Endodermal cell (in vitro differentiated cells): ENCODE measurements around the gene ITGA6. TPM values are rescaled to one million over a fixed set of nuclear protein-coding genes. Genes with fewer than 3 reads are reported as not detected.
A peak's percentile ranks its signal among the peaks of the same experiment; 100 is the strongest.

Experiments used
- DNase-seq: peaks from one replicate; pipeline ENCODE4 v3.0.0-alpha.2; 2017
- H3K27ac ChIP-seq: 2 replicates; pipeline ENCODE4 v1.5.1; 2013; ENCODE audit warnings: mild to moderate bottlenecking, low read depth, low read length, moderate library complexity
- H3K27me3 ChIP-seq: 2 replicates; pipeline ENCODE4 v1.6.1; 2013; ENCODE audit warnings: mild to moderate bottlenecking, low read length, moderate library complexity; ENCODE audit not compliant: insufficient read depth, control insufficient read depth, poor library complexity, severe bottlenecking
- H3K36me3 ChIP-seq: 2 replicates; pipeline ENCODE4 v1.7.0; 2013; ENCODE audit warnings: mild to moderate bottlenecking, low read length, moderate library complexity; ENCODE audit not compliant: control insufficient read depth, insufficient read depth
- H3K4me1 ChIP-seq: one replicate; pipeline ENCODE4 v1.7.0; 2013; ENCODE audit warnings: low read length; ENCODE audit not compliant: control insufficient read depth, insufficient read depth
- H3K4me3 ChIP-seq: 2 replicates; pipeline ENCODE4 v1.5.1; 2013; ENCODE audit warnings: mild to moderate bottlenecking, low read length, moderate library complexity
- H3K9ac ChIP-seq: 2 replicates; pipeline ENCODE4 v1.6.1; 2013; ENCODE audit warnings: mild to moderate bottlenecking, low read length, moderate library complexity; ENCODE audit not compliant: poor library complexity, severe bottlenecking; ENCODE audit errors: extremely low read depth
- H3K9me3 ChIP-seq: 2 replicates; pipeline ENCODE4 v1.6.1; 2013; ENCODE audit warnings: mild to moderate bottlenecking, low read length, moderate library complexity; ENCODE audit not compliant: control insufficient read depth
- H3K27ac Mint-ChIP-seq: 2 replicates; pipeline ENCODE4 v1.8.0; 2020; ENCODE audit warnings: mixed read lengths
- H3K27me3 Mint-ChIP-seq: 2 replicates; pipeline ENCODE4 v1.8.0; 2021; ENCODE audit warnings: mild to moderate bottlenecking, mixed read lengths; ENCODE audit not compliant: insufficient read depth
- H3K36me3 Mint-ChIP-seq: 2 replicates; pipeline ENCODE4 v1.8.0; 2020; ENCODE audit warnings: low read depth, mixed read lengths
- H3K4me1 Mint-ChIP-seq: 2 replicates; pipeline ENCODE4 v1.8.0; 2020; ENCODE audit warnings: mixed read lengths
- H3K4me3 Mint-ChIP-seq: 2 replicates; pipeline ENCODE4 v1.8.0; 2020; ENCODE audit warnings: mild to moderate bottlenecking, moderate library complexity, mixed read lengths
- H3K9me3 Mint-ChIP-seq: 2 replicates; pipeline ENCODE4 v1.8.0; 2020; ENCODE audit warnings: mild to moderate bottlenecking, mixed read lengths
- CTCF ChIP-seq: fragments of 200-600 bp; sonication (generic); conservative IDR thresholded peaks from 2 replicates; pipeline ENCODE4 v1.5.0; 2021; ENCODE audit warnings: antibody characterized with exemption, mild to moderate bottlenecking
- WGBS, 2 experiments: methylation state at CpG; one replicate each; pipeline versions ENCODE4 v1.1.5 to v1.1.7; 2013; ENCODE audit warnings: missing lambda C conversion rate in 2 of 2, mixed read lengths in 1 of 2; ENCODE audit not compliant: insufficient coverage in 1 of 2, insufficient read length in 1 of 2; 5-methylcytosine and 5-hydroxymethylcytosine counted together
- total RNA-seq, 2 donors: library from RNA; stranded (reverse); fragmentation: NEBNext Ultra II Directional in 1 of 2; extraction: Animal tissue kit (Norgen Biotek cat#: 25700) in 1 of 2; gene quantifications; 2 replicates in 1 of 2; 3 replicates in 1 of 2; pipeline ENCODE4 v1.2.1, GENCODE V29; 2021

Gene ITGA6
- total RNA-seq, 2 donors from 2014 or later: 35.8 to 45.7 TPM

GRCh38 chr2:172555272-172555521 lies 127.8 kb downstream of the ITGA6 start:
- no peaks in the 10 kb centered on the region for H3K27me3 ChIP-seq

More at GRCh38 chr2:172555272-172555521, 127.8 kb downstream of the ITGA6 start:
- H3K9me3 Mint-ChIP-seq: peaks cover 37% of the 10 kb centered on the region
- no peaks in the 10 kb centered on the region for H3K27me3 Mint-ChIP-seq
- DNase-seq: no peak
- Histone ChIP-seq H3K27ac (peak overlapping the region; percentile 74), H3K4me1 (no peaks in the 10 kb centered on the region), H3K4me3 (peak overlapping the region; percentile 80), H3K36me3 (peaks cover 4% of the 10 kb centered on the region), H3K9me3 (peaks cover 41% of the 10 kb centered on the region), H3K9ac (peak overlapping the region; percentile 70)
- H3K4me1 Mint-ChIP-seq: peaks cover 17% of the 10 kb centered on the region
- WGBS, 2 experiments: 21 to 24% methylated on average over 6 to 8 of the region's 8 CpGs
- no peak for TF ChIP-seq CTCF
- peak overlapping the region; percentile 81 for H3K4me3 Mint-ChIP-seq
- peaks cover 33% of the 10 kb centered on the region for H3K36me3 Mint-ChIP-seq
- H3K27ac Mint-ChIP-seq: peak overlapping the region; percentile 98

Other genes with a start within 250 kb of the ITGA6 start
- 10 to 100 TPM; 24.7 to 27.3 TPM for gene PDK1, start 128.5 kb downstream of the ITGA6 start, total RNA-seq